ENCODE measurements around the gene TMEM240. TPM values are rescaled to one million over a fixed set of nuclear protein-coding genes. Genes with fewer than 3 reads are reported as not detected.
"Not testable (repeated sequence)": the region's sequence is repeated elsewhere in the genome, so short reads cannot be mapped to it uniquely, and the experiment has no call there.

Gene TMEM240
- total RNA-seq, 2 experiments from 2014 or later = 0.76 to 2.1 TPM

GRCh38 chr1:1487701-1488100, 52.7 kb downstream of the TMEM240 start:
- TF ChIP-seq EZH2phosphoT487 (IDR thresholded peaks at IDR 0.05; ENCODE audit: borderline replicate concordance, low read depth, low read length) (no peak), CTCF (conservative IDR thresholded peaks at IDR 0.05; ENCODE audit: low read length) (no peak)
- no peaks in the 10 kb centered on the region for H4K20me1 ChIP-seq (ENCODE audit: insufficient read depth, low read length)
- no peak for DNase-seq (ENCODE audit: low spot score)
- POLR2A ChIA-PET = no interaction called here
- H3K9me2 ChIP-seq (ENCODE audit: insufficient read depth, low read length) = no peaks in the 10 kb centered on the region
- H3K4me3 ChIP-seq (ENCODE audit: low read depth, low read length, poor library complexity, severe bottlenecking) = no peak overlapping the region
- no peak overlapping the region for H3K27ac ChIP-seq (ENCODE audit: low read depth, low read length, poor library complexity, severe bottlenecking)
- no peak overlapping the region for H3K4me2 ChIP-seq (ENCODE audit: low read length)
- H3K36me3 ChIP-seq (ENCODE audit: insufficient read depth, low read length) = peaks cover 83% of the 10 kb centered on the region
- H2AFZ ChIP-seq (ENCODE audit: low read length) = no peak overlapping the region
- peaks cover 5% of the 10 kb centered on the region; the same call in 1 of the 2 replicates for H3K9me3 ChIP-seq (ENCODE audit: low read length)
- no TSS peak for BruUV-seq (replicated peaks)
- no peaks in the 10 kb centered on the region for H3K79me2 ChIP-seq (ENCODE audit: insufficient read depth, low read depth, low read length)
- intact Hi-C loops (cut with micrococcal nuclease; ENCODE audit: unreplicated experiment) = no loop called here
- CTCF ChIA-PET (ENCODE audit: unreplicated experiment) = interaction anchor here (0.6 kb wide), 1 partner anchor 26 kb away, joined by 3 read pairs; no protein-coding TSS in a partner anchor
- no peaks in the 10 kb centered on the region for H3K4me1 ChIP-seq (ENCODE audit: insufficient read depth, low read length, poor library complexity, severe bottlenecking)

- H3K4me1 ChIP-seq (ENCODE audit: insufficient read depth, low read length, poor library complexity, severe bottlenecking); intact Hi-C loops (cut with micrococcal nuclease; ENCODE audit: unreplicated experiment); H3K9me2 ChIP-seq (ENCODE audit: insufficient read depth, low read length); BruUV-seq (replicated peaks); DNase-seq (ENCODE audit: low spot score); H3K79me2 ChIP-seq (ENCODE audit: insufficient read depth, low read depth, low read length); H3K27ac ChIP-seq (ENCODE audit: low read depth, low read length, poor library complexity, severe bottlenecking); CTCF ChIA-PET (ENCODE audit: unreplicated experiment); H3K9me3 ChIP-seq (ENCODE audit: low read length); H3K4me2 ChIP-seq (ENCODE audit: low read length); POLR2A ChIA-PET; H2AFZ ChIP-seq (ENCODE audit: low read length); H3K4me3 ChIP-seq (ENCODE audit: low read depth, low read length, poor library complexity, severe bottlenecking); H4K20me1 ChIP-seq (ENCODE audit: insufficient read depth, low read length): not testable (repeated sequence)
- peaks cover 73% of the 10 kb centered on the region for H3K36me3 ChIP-seq (ENCODE audit: insufficient read depth, low read length)
These were observed 54.6 kb downstream of the TMEM240 start for GRCh38 chr1:1485755-1486317.

- H2AFZ ChIP-seq (ENCODE audit: low read length); H3K4me1 ChIP-seq (ENCODE audit: insufficient read depth, low read length, poor library complexity, severe bottlenecking); H3K4me3 ChIP-seq (ENCODE audit: low read depth, low read length, poor library complexity, severe bottlenecking); CTCF ChIA-PET (ENCODE audit: unreplicated experiment); POLR2A ChIA-PET; H4K20me1 ChIP-seq (ENCODE audit: insufficient read depth, low read length); H3K27ac ChIP-seq (ENCODE audit: low read depth, low read length, poor library complexity, severe bottlenecking); H3K9me2 ChIP-seq (ENCODE audit: insufficient read depth, low read length); H3K4me2 ChIP-seq (ENCODE audit: low read length); DNase-seq (ENCODE audit: low spot score); H3K79me2 ChIP-seq (ENCODE audit: insufficient read depth, low read depth, low read length); intact Hi-C loops (cut with micrococcal nuclease; ENCODE audit: unreplicated experiment); BruUV-seq (replicated peaks); H3K9me3 ChIP-seq (ENCODE audit: low read length): not testable (repeated sequence)
- H3K36me3 ChIP-seq (ENCODE audit: insufficient read depth, low read length) = peaks cover 71% of the 10 kb centered on the region
These were observed 55.3 kb downstream of the TMEM240 start for GRCh38 chr1:1484976-1485750.

Other genes starting within 250 kb of the TMEM240 start
- gene ACAP3, start 232.7 kb downstream of the TMEM240 start, total RNA-seq (2014; rRNA removed; shearing (Covaris generic)) = 26.3 and 26.8 TPM in 2 replicates
- gene ACAP3, start 232.7 kb downstream of the TMEM240 start, total RNA-seq (2022) = 47.6 and 47.7 TPM in 2 replicates
- gene PUSL1, start 232.0 kb downstream of the TMEM240 start, total RNA-seq (2014; rRNA removed; shearing (Covaris generic)) = 41.8 and 57.1 TPM in 2 replicates
- gene PUSL1, start 232.0 kb downstream of the TMEM240 start, total RNA-seq (2022) = 31.3 and 32.2 TPM in 2 replicates
- gene INTS11, start 216.0 kb downstream of the TMEM240 start, total RNA-seq (2014; rRNA removed; shearing (Covaris generic)) = 128 and 142 TPM in 2 replicates
- gene INTS11, start 216.0 kb downstream of the TMEM240 start, total RNA-seq (2022) = 146 and 162 TPM in 2 replicates
- gene CPTP, start 215.8 kb downstream of the TMEM240 start, total RNA-seq (2014; rRNA removed; shearing (Covaris generic)) = 16.6 and 18.5 TPM in 2 replicates
- 20.3 and 20.6 TPM in 2 replicates for gene CPTP, start 215.8 kb downstream of the TMEM240 start, total RNA-seq (2022)
- 0.41 and 1.1 TPM in 2 replicates for gene TAS1R3, start 209.3 kb downstream of the TMEM240 start, total RNA-seq (2014; rRNA removed; shearing (Covaris generic))
- gene TAS1R3, start 209.3 kb downstream of the TMEM240 start, total RNA-seq (2022) = 0.99 and 1.2 TPM in 2 replicates
- gene DVL1, start 191.2 kb downstream of the TMEM240 start, total RNA-seq (2014; rRNA removed; shearing (Covaris generic)) = 41.7 and 47.1 TPM in 2 replicates
- gene DVL1, start 191.2 kb downstream of the TMEM240 start, total RNA-seq (2022) = 27.8 and 30.7 TPM in 2 replicates
- not detected in 2 replicates for gene MXRA8, start 182.1 kb downstream of the TMEM240 start, total RNA-seq (2014; rRNA removed; shearing (Covaris generic))
- not detected in 2 replicates for gene MXRA8, start 182.1 kb downstream of the TMEM240 start, total RNA-seq (2022)
- 156 and 163 TPM in 2 replicates for gene AURKAIP1, start 165.4 kb downstream of the TMEM240 start, total RNA-seq (2014; rRNA removed; shearing (Covaris generic))
- gene AURKAIP1, start 165.4 kb downstream of the TMEM240 start, total RNA-seq (2022) = 145 and 172 TPM in 2 replicates
- gene CCNL2, start 141.3 kb downstream of the TMEM240 start, total RNA-seq (2014; rRNA removed; shearing (Covaris generic)) = 297 and 307 TPM in 2 replicates
- 213 and 238 TPM in 2 replicates for gene CCNL2, start 141.3 kb downstream of the TMEM240 start, total RNA-seq (2022)
- gene MRPL20, start 133.3 kb downstream of the TMEM240 start, total RNA-seq (2014; rRNA removed; shearing (Covaris generic)) = 165 and 196 TPM in 2 replicates
- gene MRPL20, start 133.3 kb downstream of the TMEM240 start, total RNA-seq (2022) = 116 and 143 TPM in 2 replicates
- gene ANKRD65, start 119.3 kb downstream of the TMEM240 start, total RNA-seq (2014; rRNA removed; shearing (Covaris generic)) = not detected in 2 replicates
- not detected in 2 replicates for gene ANKRD65, start 119.3 kb downstream of the TMEM240 start, total RNA-seq (2022)
- not detected in 2 replicates for gene VWA1, start 104.9 kb downstream of the TMEM240 start, total RNA-seq (2014; rRNA removed; shearing (Covaris generic))
- gene VWA1, start 104.9 kb downstream of the TMEM240 start, total RNA-seq (2022) = not detected in 2 replicates
- gene ATAD3C, start 90.9 kb downstream of the TMEM240 start, total RNA-seq (2014; rRNA removed; shearing (Covaris generic)) = 1.6 TPM in 1 of 2 replicates, not detected in the other
- gene ATAD3C, start 90.9 kb downstream of the TMEM240 start, total RNA-seq (2022) = 2.1 and 3.0 TPM in 2 replicates
- 43.8 and 54.9 TPM in 2 replicates for gene ATAD3B, start 68.9 kb downstream of the TMEM240 start, total RNA-seq (2014; rRNA removed; shearing (Covaris generic))
- 54.3 and 62.4 TPM in 2 replicates for gene ATAD3B, start 68.9 kb downstream of the TMEM240 start, total RNA-seq (2022)
- 79.9 and 81.9 TPM in 2 replicates for gene ATAD3A, start 28.5 kb downstream of the TMEM240 start, total RNA-seq (2014; rRNA removed; shearing (Covaris generic))
- 83.3 and 88.6 TPM in 2 replicates for gene ATAD3A, start 28.5 kb downstream of the TMEM240 start, total RNA-seq (2022)
- 97.7 and 101 TPM in 2 replicates for gene SSU72, start 34.2 kb upstream of the TMEM240 start, total RNA-seq (2014; rRNA removed; shearing (Covaris generic))
- gene SSU72, start 34.2 kb upstream of the TMEM240 start, total RNA-seq (2022) = 141 and 149 TPM in 2 replicates
- 2.7 and 3.1 TPM in 2 replicates for gene FNDC10, start 59.5 kb upstream of the TMEM240 start, total RNA-seq (2014; rRNA removed; shearing (Covaris generic))
- 1.3 and 2.7 TPM in 2 replicates for gene FNDC10, start 59.5 kb upstream of the TMEM240 start, total RNA-seq (2022)
- 46.4 and 64.9 TPM in 2 replicates for gene MIB2, start 74.9 kb upstream of the TMEM240 start, total RNA-seq (2014; rRNA removed; shearing (Covaris generic))
- 54.0 and 55.3 TPM in 2 replicates for gene MIB2, start 74.9 kb upstream of the TMEM240 start, total RNA-seq (2022)
- gene MMP23B, start 91.5 kb upstream of the TMEM240 start, total RNA-seq (2014; rRNA removed; shearing (Covaris generic)) = 1.3 and 2.2 TPM in 2 replicates
- gene MMP23B, start 91.5 kb upstream of the TMEM240 start, total RNA-seq (2022) = 7.6 and 8.7 TPM in 2 replicates
- 21.6 and 24.0 TPM in 2 replicates for gene CDK11B, start 118.4 kb upstream of the TMEM240 start, total RNA-seq (2014; rRNA removed; shearing (Covaris generic))
- gene CDK11B, start 118.4 kb upstream of the TMEM240 start, total RNA-seq (2022) = 44.2 and 51.5 TPM in 2 replicates
- gene SLC35E2B, start 152.2 kb upstream of the TMEM240 start, total RNA-seq (2014; rRNA removed; shearing (Covaris generic)) = 24.2 and 26.6 TPM in 2 replicates
- gene SLC35E2B, start 152.2 kb upstream of the TMEM240 start, total RNA-seq (2022) = 58.9 and 61.2 TPM in 2 replicates
- gene CDK11A, start 183.7 kb upstream of the TMEM240 start, total RNA-seq (2014; rRNA removed; shearing (Covaris generic)) = 50.9 and 66.1 TPM in 2 replicates
- gene CDK11A, start 183.7 kb upstream of the TMEM240 start, total RNA-seq (2022) = 90.5 and 92.1 TPM in 2 replicates
- 144 and 156 TPM in 2 replicates for gene NADK, start 237.8 kb upstream of the TMEM240 start, total RNA-seq (2014; rRNA removed; shearing (Covaris generic))
- gene NADK, start 237.8 kb upstream of the TMEM240 start, total RNA-seq (2022) = 173 and 184 TPM in 2 replicates